Hypothalamus (tissue), 51 donors: ENCODE results near the gene AKAP12.

Source experiments
- DNase-seq, 51 donors: peaks; one replicate each; lab custom pipeline; 2025; lab: John Stamatoyannopoulos, UW

The AKAP12 gene

GRCh38 chr6:151275566-151275965 lies 35.8 kb downstream of the AKAP12 start:
- no peak for DNase-seq

GRCh38 chr6:151276112-151276740 lies 36.5 kb downstream of the AKAP12 start:
- no peak for DNase-seq

- DNase-seq = no peak
These were observed 40.1 kb downstream of the AKAP12 start for GRCh38 chr6:151279891-151280290.

GRCh38 chr6:151280859-151281258 lies 41.1 kb downstream of the AKAP12 start:
- no peak for DNase-seq

- DNase-seq = no peak
These were observed 44.2 kb downstream of the AKAP12 start for GRCh38 chr6:151284012-151284411.

GRCh38 chr6:151284548-151285017 lies 44.8 kb downstream of the AKAP12 start:
- no peak for DNase-seq

GRCh38 chr6:151285122-151285521 lies 45.4 kb downstream of the AKAP12 start:
- DNase-seq = no peak

GRCh38 chr6:151286214-151286613 lies 46.4 kb downstream of the AKAP12 start:
- no peak for DNase-seq

GRCh38 chr6:151288712-151289398 lies 49.1 kb downstream of the AKAP12 start:
- no peak for DNase-seq

- no peak for DNase-seq
These were observed 49.7 kb downstream of the AKAP12 start for GRCh38 chr6:151289399-151290007.

- DNase-seq = peak in 9 of 51 donors; percentile 2 to 16 (median 8)
These were observed 51.3 kb downstream of the AKAP12 start for GRCh38 chr6:151290877-151291721.

GRCh38 chr6:151291722-151292059 lies 51.9 kb downstream of the AKAP12 start:
- no peak for DNase-seq

GRCh38 chr6:151292974-151293687 lies 53.4 kb downstream of the AKAP12 start:
- no peak for DNase-seq

- DNase-seq = no peak
These were observed 53.9 kb downstream of the AKAP12 start for GRCh38 chr6:151293688-151294016.

- DNase-seq = no peak
These were observed 54.9 kb downstream of the AKAP12 start for GRCh38 chr6:151294561-151295101.

- DNase-seq = no peak
These were observed 58.1 kb downstream of the AKAP12 start for GRCh38 chr6:151297886-151298285.

- no peak for DNase-seq
These were observed 59.2 kb downstream of the AKAP12 start for GRCh38 chr6:151299011-151299410.

- DNase-seq = no peak
These were observed 60.7 kb downstream of the AKAP12 start for GRCh38 chr6:151300267-151300991.

GRCh38 chr6:151301547-151301946 lies 61.8 kb downstream of the AKAP12 start:
- no peak for DNase-seq

- no peak for DNase-seq
These were observed 63.5 kb downstream of the AKAP12 start for GRCh38 chr6:151303231-151303630.
